ENCODE results near the gene DPAGT1.
"Not testable (repeated sequence)": the region's sequence is repeated elsewhere in the genome, so short reads cannot be mapped to it uniquely, and the experiment has no call there.

DPAGT1 gene

GRCh38 chr11:119093942-119094815 lies 7.5 kb downstream of the DPAGT1 start:
- DNase-seq (ENCODE audit: low read depth), result no peak

- no peak for DNase-seq (ENCODE audit: low read depth)
These were observed 8.5 kb downstream of the DPAGT1 start for GRCh38 chr11:119092880-119093842.

- no peak for DNase-seq (ENCODE audit: low read depth)
These were observed 9.4 kb downstream of the DPAGT1 start for GRCh38 chr11:119091966-119092879.

- DNase-seq (ENCODE audit: low read depth), result no peak
These were observed 10.5 kb downstream of the DPAGT1 start for GRCh38 chr11:119091178-119091577.

GRCh38 chr11:119089319-119089718 lies 12.3 kb downstream of the DPAGT1 start:
- DNase-seq (ENCODE audit: low read depth), result no peak

- no peak for DNase-seq (ENCODE audit: low read depth)
These were observed 13.2 kb downstream of the DPAGT1 start for GRCh38 chr11:119088406-119088805.

- no peak for DNase-seq (ENCODE audit: low read depth)
These were observed 13.9 kb downstream of the DPAGT1 start for GRCh38 chr11:119087747-119088241.

GRCh38 chr11:119087123-119087522 lies 14.5 kb downstream of the DPAGT1 start:
- DNase-seq (ENCODE audit: low read depth), result no peak

GRCh38 chr11:119085437-119085847 lies 16.2 kb downstream of the DPAGT1 start:
- no peak for DNase-seq (ENCODE audit: low read depth)

- DNase-seq (ENCODE audit: low read depth), result peak; percentile 89
These were observed 16.8 kb downstream of the DPAGT1 start, which contains the start of gene HMBS for GRCh38 chr11:119084663-119085436. TSS of gene HMBS (plus strand) at chr11:119084881. CDS start at chr11:119085034, 153 bp downstream.

- no peak for DNase-seq (ENCODE audit: low read depth)
These were observed 19.9 kb downstream of the DPAGT1 start for GRCh38 chr11:119081682-119082260.

GRCh38 chr11:119078675-119079420 lies 22.8 kb downstream of the DPAGT1 start:
- no peak for DNase-seq (ENCODE audit: low read depth)

- DNase-seq (ENCODE audit: low read depth), result no peak
These were observed 23.8 kb downstream of the DPAGT1 start for GRCh38 chr11:119077839-119078238.

- peak; percentile 97 for DNase-seq (ENCODE audit: low read depth)
These were observed 34.1 kb downstream of the DPAGT1 start, which contains the start of gene VPS11 for GRCh38 chr11:119067371-119068222. TSS of gene VPS11 (plus strand) at chr11:119067818. CDS start at chr11:119067824, 6 bp downstream.

GRCh38 chr11:119065369-119065768 lies 36.3 kb downstream of the DPAGT1 start:
- peak; percentile 6 for DNase-seq (ENCODE audit: low read depth)

- DNase-seq (ENCODE audit: low read depth), result no peak
These were observed 38.9 kb downstream of the DPAGT1 start for GRCh38 chr11:119062779-119063178.

GRCh38 chr11:119061256-119061655 lies 40.4 kb downstream of the DPAGT1 start:
- no peak for DNase-seq (ENCODE audit: low read depth)

GRCh38 chr11:119059128-119059527 lies 42.5 kb downstream of the DPAGT1 start:
- DNase-seq (ENCODE audit: low read depth), result not testable (repeated sequence)
